SK-N-SH (cell line): Measurements from ENCODE around the gene SLC13A3. TPM values are rescaled to one million over a fixed set of nuclear protein-coding genes. Genes with fewer than 3 reads are reported as not detected.

Source experiments
- CTCF ChIA-PET: fragments of 300-600, 350-600 bp; formaldehyde crosslinking; extraction: SDS; loops from one replicate; lab custom pipeline; 2021; lab: Yijun Ruan, JAX
- POLR2A ChIA-PET: fragments of 350-600 bp; sonication (Branson Sonifier 250); formaldehyde crosslinking; extraction: SDS; loops from one replicate; lab custom pipeline; 2020; ENCODE audit warnings: antibody characterized with exemption, inconsistent platforms; lab: Yijun Ruan, JAX
- DNase-seq: peaks from one replicate; pipeline ENCODE4 v3.0.0; 2012
- H2AFZ ChIP-seq: fragments of 200-600 bp; sonication (generic); 2 replicates; pipeline ENCODE4 v1.8.1; 2016; ENCODE audit warnings: antibody characterized with exemption, mild to moderate bottlenecking, low read depth
- H3F3A ChIP-seq: fragments of 200-600 bp; sonication (generic); replicated peaks from 2 replicates; pipeline ENCODE3; 2016; ENCODE audit warnings: antibody characterized with exemption, mild to moderate bottlenecking; ENCODE audit not compliant: insufficient read depth
- H3K27ac ChIP-seq, 2 experiments: fragments of 200-500 bp in 1 of 2; fragments of 200-600 bp in 1 of 2; sonication (Bioruptor generic) in 1 of 2; sonication (generic), shearing (Covaris generic) in 1 of 2; 2 replicates each; pipeline versions ENCODE4 v1.5.1 to v1.6.1; 2014 to 2016; ENCODE audit warnings: low read depth in 2 of 2, inconsistent platforms in 1 of 2, low read length in 1 of 2, mild to moderate bottlenecking in 1 of 2, mixed read lengths in 1 of 2
- H3K27me3 ChIP-seq: fragments of 200-600 bp; sonication (generic), shearing (Covaris generic); 2 replicates; pipeline ENCODE4 v1.6.1; 2016; ENCODE audit warnings: mixed run types; ENCODE audit not compliant: insufficient read depth
- H3K36me3 ChIP-seq, 2 experiments: fragments of 200-500 bp in 1 of 2; fragments of 200-600 bp in 1 of 2; sonication (Bioruptor generic) in 1 of 2; sonication (generic) in 1 of 2; replicated peaks in 1 of 2; 2 replicates each; pipeline versions ENCODE3 to v1.5.1; 2014 to 2016; ENCODE audit warnings: low read length in 1 of 2, mild to moderate bottlenecking in 1 of 2; ENCODE audit not compliant: insufficient read depth in 2 of 2, control insufficient read depth in 1 of 2
- H3K4me1 ChIP-seq, 2 experiments: fragments of 200-500 bp in 1 of 2; fragments of 200-600 bp in 1 of 2; sonication (Bioruptor generic) in 1 of 2; sonication (generic), shearing (Covaris generic) in 1 of 2; 2 replicates each; pipeline versions ENCODE4 v1.5.1 to v1.6.1; 2014 to 2016; ENCODE audit warnings: low read depth in 1 of 2, low read length in 1 of 2, mixed run types in 1 of 2; ENCODE audit not compliant: insufficient read depth in 2 of 2, control insufficient read depth in 1 of 2
- H3K4me2 ChIP-seq: fragments of 200-600 bp; sonication (generic), shearing (Covaris generic); 2 replicates; pipeline ENCODE4 v1.6.1; 2017; ENCODE audit warnings: mixed run types
- H3K4me3 ChIP-seq, 2 experiments: fragments of 200-500 bp in 1 of 2; fragments of 200-600 bp in 1 of 2; sonication (Bioruptor generic) in 1 of 2; sonication (generic), shearing (Covaris generic) in 1 of 2; 2 replicates each; pipeline versions ENCODE4 v1.5.1 to v1.8.1; 2014 to 2016; ENCODE audit warnings: low read depth in 2 of 2, inconsistent platforms in 1 of 2, low read length in 1 of 2, mild to moderate bottlenecking in 1 of 2, mixed read lengths in 1 of 2, moderate library complexity in 1 of 2
- H3K79me2 ChIP-seq: fragments of 200-600 bp; sonication (generic); 2 replicates; pipeline ENCODE4 v1.8.1; 2017; ENCODE audit warnings: mild to moderate bottlenecking; ENCODE audit not compliant: insufficient read depth
- H3K9ac ChIP-seq: fragments of 200-600 bp; sonication (generic); 2 replicates; pipeline ENCODE4 v1.6.1; 2017; ENCODE audit warnings: mixed run types
- H3K9me2 ChIP-seq: fragments of 200-600 bp; sonication (generic); 2 replicates; pipeline ENCODE4 v1.6.1; 2017; ENCODE audit warnings: mixed run types
- H3K9me3 ChIP-seq: fragments of 200-600 bp; sonication (generic); 2 replicates; pipeline ENCODE4 v1.6.1; 2017; ENCODE audit warnings: mixed run types, mild to moderate bottlenecking, moderate library complexity
- H4K20me1 ChIP-seq: fragments of 200-600 bp; sonication (generic); 2 replicates; pipeline ENCODE4 v1.6.1; 2017; ENCODE audit warnings: mild to moderate bottlenecking, mixed run types; ENCODE audit not compliant: insufficient read depth
- CHD2 ChIP-seq: fragments of 150-350 bp; IDR thresholded peaks from 2 replicates; pipeline ENCODE4 v1.6.1; 2018; ENCODE audit warnings: low read length; ENCODE audit not compliant: partially characterized antibody
- ELF1 ChIP-seq: IDR thresholded peaks from 2 replicates; pipeline ENCODE4 v1.4.0; 2012
- EP300 ChIP-seq, 2 experiments: IDR thresholded peaks; 2 replicates each; pipeline versions ENCODE4 v1.4.0 to v1.6.1; 2012; ENCODE audit warnings: borderline replicate concordance in 1 of 2, low read depth in 1 of 2, low read length in 1 of 2
- FOSL2 ChIP-seq: IDR thresholded peaks from 2 replicates; pipeline ENCODE4 v1.4.0; 2012; ENCODE audit warnings: low read depth, mild to moderate bottlenecking, moderate library complexity, borderline replicate concordance
- JUND ChIP-seq: IDR thresholded peaks from 2 replicates; pipeline ENCODE4 v1.4.0; 2012
- MXI1 ChIP-seq: IDR thresholded peaks from 2 replicates; pipeline ENCODE4 v1.6.1; 2012; ENCODE audit warnings: mild to moderate bottlenecking, low read depth, low read length, improper control_type of control experiment
- POLR2AphosphoS5 ChIP-seq: IDR thresholded peaks from 2 replicates; pipeline ENCODE4 v1.6.1; 2012; ENCODE audit warnings: low read depth, low read length
- RAD21 ChIP-seq: IDR thresholded peaks from 2 replicates; pipeline ENCODE4 v1.6.1; 2012; ENCODE audit warnings: mild to moderate bottlenecking, low read length
- RCOR1 ChIP-seq: fragments of 150-350 bp; IDR thresholded peaks from 2 replicates; pipeline ENCODE4 v1.6.1; 2017; ENCODE audit warnings: antibody characterized with exemption, low read length
- SMC3 ChIP-seq: IDR thresholded peaks from 2 replicates; pipeline ENCODE4 v1.6.1; 2012; ENCODE audit warnings: low read depth, low read length, improper control_type of control experiment
- WGBS: methylation state at CpG from one replicate; pipeline ENCODE4 v1.1.6; 2017; ENCODE audit warnings: low lambda C conversion rate; 5-methylcytosine and 5-hydroxymethylcytosine counted together
- polyA plus RNA-seq, 3 experiments: library from polyadenylated mRNA; depleted of rRNA; stranded (reverse); fragments of >200 nt; gene quantifications; 2 replicates each; pipeline ENCODE4 v1.2.3, GENCODE V29; 2012
- TF ChIP-seq, protein P1 (sequence below): IDR thresholded peaks from 2 replicates; pipeline ENCODE4 v1.4.0; 2012; ENCODE audit warnings: low read depth, borderline replicate concordance
- TF ChIP-seq, protein P2 (sequence below): IDR thresholded peaks from 2 replicates; pipeline ENCODE4 v1.4.0; 2012; ENCODE audit warnings: low read depth
- TF ChIP-seq, protein P3 (sequence below): fragments of 150-350 bp; IDR thresholded peaks from 2 replicates; pipeline ENCODE4 v1.6.1; 2017; ENCODE audit warnings: antibody characterized with exemption, low read length, low read depth, borderline replicate concordance
- TF ChIP-seq, protein P4 (sequence below): IDR thresholded peaks from 2 replicates; pipeline ENCODE4 v1.6.1; 2012; ENCODE audit warnings: mild to moderate bottlenecking, low read depth, low read length, moderate library complexity

SLC13A3 gene
- polyA plus RNA-seq, 1 of the 3 experiments (the other 2 are of a cell fraction), result 0.10 TPM

DNA sequence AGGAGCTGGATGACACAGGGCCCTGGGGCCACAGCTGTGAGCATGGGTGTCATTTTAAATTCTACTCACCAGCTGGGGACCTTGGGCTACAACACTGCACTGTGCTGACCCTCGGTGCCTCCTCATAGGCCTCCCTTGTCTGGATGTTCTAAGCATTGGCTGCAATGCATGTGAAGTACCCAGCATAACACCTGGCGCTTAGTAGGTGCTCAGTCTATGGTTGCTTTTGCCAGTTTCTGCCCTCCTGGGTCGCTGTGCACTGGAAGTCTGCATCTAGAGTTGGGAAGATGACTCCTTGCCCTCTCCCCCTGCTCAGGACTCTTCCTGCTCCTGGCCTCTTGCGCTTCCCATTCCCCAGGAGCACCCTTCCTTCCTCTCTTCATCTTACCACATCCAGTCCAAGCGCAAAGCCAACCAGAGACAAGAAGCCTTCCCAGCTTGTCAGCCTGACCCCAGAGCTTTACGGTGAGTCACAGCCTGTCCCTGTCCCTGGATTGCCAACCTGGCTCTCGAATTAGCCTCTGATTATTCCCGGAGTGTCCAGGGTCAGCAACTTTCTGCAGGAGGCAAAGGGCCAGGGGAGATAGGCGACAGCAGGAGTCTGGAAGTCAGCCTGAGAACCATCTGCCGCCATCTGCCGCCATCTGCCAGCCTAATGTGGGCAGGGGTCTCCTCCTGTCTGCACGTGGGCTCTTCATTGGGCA is 8.8 kb downstream of the SLC13A3 start (continued):
- TF ChIP-seq, protein P1, sequence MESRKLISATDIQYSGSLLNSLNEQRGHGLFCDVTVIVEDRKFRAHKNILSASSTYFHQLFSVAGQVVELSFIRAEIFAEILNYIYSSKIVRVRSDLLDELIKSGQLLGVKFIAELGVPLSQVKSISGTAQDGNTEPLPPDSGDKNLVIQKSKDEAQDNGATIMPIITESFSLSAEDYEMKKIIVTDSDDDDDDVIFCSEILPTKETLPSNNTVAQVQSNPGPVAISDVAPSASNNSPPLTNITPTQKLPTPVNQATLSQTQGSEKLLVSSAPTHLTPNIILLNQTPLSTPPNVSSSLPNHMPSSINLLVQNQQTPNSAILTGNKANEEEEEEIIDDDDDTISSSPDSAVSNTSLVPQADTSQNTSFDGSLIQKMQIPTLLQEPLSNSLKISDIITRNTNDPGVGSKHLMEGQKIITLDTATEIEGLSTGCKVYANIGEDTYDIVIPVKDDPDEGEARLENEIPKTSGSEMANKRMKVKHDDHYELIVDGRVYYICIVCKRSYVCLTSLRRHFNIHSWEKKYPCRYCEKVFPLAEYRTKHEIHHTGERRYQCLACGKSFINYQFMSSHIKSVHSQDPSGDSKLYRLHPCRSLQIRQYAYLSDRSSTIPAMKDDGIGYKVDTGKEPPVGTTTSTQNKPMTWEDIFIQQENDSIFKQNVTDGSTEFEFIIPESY, result no peak

DNA sequence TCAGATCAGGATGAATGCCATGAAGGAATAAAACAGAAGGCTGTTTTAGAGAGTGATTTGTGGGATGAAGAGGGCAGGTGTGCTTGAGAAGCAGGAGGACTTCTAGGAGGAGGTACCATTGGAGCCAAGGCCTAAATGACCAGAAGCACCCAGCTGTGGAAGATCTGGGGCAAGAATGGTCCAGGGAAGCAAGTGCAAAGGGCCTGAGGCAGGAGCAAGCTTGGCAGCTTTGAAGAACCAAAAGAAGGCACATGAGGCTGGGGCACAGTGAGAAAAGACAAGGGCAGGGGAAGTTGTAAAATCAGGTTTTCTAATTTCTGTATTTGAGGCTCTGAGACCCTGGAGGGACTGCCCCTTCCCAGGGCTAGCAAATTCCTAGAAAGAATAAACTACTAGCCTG is 9.8 kb downstream of the SLC13A3 start:
- no peak for TF ChIP-seq CHD2
- no peak for TF ChIP-seq ELF1
- no peak for TF ChIP-seq RAD21
- no peaks in the 10 kb centered on the region for H4K20me1 ChIP-seq
- H3K27me3 ChIP-seq, result no peaks in the 10 kb centered on the region

DNA sequence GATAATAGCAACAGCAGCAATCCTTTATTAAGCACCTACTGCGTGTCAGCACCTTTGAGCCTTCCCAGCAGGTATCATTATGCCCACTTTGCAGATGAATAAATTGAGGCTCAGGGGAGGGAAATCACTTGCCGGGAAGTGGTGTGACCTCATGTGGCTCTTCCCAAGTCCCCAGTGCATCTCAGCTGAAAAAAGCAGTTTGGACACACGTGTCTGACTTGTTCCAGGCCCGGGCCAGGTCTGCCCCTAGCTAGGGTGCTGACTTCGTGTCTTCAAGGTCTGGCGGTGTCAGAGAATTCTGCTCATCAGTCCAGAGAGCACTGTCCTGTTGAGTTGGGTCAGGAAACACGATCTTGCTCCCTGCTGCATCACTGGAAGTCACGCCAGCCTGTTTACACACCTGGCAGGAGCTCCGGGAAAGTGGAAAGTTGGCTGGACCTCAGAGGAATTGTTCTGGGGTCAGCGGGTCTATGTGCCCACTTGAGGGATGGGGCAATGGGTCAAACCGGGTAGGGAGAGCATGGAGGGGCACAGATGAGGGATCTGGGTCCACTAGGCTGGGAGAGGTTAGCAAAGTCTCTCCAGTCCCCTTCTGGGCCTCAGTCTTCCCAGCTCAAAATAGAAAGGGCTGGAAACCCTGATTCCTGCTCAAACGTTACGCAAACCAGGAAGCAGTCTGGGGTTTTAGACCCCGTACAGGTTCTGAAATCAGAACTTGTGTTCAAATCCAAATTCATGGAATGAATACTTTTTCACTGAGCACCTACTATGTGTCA is 10.5 kb downstream of the SLC13A3 start:
- TF ChIP-seq RCOR1, result no peak
- TF ChIP-seq, protein P2, sequence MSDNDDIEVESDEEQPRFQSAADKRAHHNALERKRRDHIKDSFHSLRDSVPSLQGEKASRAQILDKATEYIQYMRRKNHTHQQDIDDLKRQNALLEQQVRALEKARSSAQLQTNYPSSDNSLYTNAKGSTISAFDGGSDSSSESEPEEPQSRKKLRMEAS, result no peak
- no peak for TF ChIP-seq SMC3
- no peak for TF ChIP-seq EP300 (IDR thresholded peaks at IDR 0.05; ENCODE audit: borderline replicate concordance in 1 of 2, low read depth in 1 of 2, low read length in 1 of 2)
- no peak for TF ChIP-seq MXI1
- TF ChIP-seq FOSL2, result no peak
- TF ChIP-seq, protein P3, sequence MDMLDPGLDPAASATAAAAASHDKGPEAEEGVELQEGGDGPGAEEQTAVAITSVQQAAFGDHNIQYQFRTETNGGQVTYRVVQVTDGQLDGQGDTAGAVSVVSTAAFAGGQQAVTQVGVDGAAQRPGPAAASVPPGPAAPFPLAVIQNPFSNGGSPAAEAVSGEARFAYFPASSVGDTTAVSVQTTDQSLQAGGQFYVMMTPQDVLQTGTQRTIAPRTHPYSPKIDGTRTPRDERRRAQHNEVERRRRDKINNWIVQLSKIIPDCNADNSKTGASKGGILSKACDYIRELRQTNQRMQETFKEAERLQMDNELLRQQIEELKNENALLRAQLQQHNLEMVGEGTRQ, result no peak
- TF ChIP-seq POLR2AphosphoS5, result no peak
- TF ChIP-seq, protein P4, sequence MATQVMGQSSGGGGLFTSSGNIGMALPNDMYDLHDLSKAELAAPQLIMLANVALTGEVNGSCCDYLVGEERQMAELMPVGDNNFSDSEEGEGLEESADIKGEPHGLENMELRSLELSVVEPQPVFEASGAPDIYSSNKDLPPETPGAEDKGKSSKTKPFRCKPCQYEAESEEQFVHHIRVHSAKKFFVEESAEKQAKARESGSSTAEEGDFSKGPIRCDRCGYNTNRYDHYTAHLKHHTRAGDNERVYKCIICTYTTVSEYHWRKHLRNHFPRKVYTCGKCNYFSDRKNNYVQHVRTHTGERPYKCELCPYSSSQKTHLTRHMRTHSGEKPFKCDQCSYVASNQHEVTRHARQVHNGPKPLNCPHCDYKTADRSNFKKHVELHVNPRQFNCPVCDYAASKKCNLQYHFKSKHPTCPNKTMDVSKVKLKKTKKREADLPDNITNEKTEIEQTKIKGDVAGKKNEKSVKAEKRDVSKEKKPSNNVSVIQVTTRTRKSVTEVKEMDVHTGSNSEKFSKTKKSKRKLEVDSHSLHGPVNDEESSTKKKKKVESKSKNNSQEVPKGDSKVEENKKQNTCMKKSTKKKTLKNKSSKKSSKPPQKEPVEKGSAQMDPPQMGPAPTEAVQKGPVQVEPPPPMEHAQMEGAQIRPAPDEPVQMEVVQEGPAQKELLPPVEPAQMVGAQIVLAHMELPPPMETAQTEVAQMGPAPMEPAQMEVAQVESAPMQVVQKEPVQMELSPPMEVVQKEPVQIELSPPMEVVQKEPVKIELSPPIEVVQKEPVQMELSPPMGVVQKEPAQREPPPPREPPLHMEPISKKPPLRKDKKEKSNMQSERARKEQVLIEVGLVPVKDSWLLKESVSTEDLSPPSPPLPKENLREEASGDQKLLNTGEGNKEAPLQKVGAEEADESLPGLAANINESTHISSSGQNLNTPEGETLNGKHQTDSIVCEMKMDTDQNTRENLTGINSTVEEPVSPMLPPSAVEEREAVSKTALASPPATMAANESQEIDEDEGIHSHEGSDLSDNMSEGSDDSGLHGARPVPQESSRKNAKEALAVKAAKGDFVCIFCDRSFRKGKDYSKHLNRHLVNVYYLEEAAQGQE, result no peak
- TF ChIP-seq JUND, result no peak
- Histone ChIP-seq H3K27me3 (no peaks in the 10 kb centered on the region), H3K27ac (no peak overlapping the region), H4K20me1 (no peaks in the 10 kb centered on the region), H3K4me1 (no peaks in the 10 kb centered on the region), H3K9me3 (no peaks in the 10 kb centered on the region), H3K9ac (no peak overlapping the region), H3F3A (no peaks in the 10 kb centered on the region), H3K4me2 (no peak overlapping the region), H3K4me3 (no peak overlapping the region), H3K36me3 (no peaks in the 10 kb centered on the region), H2AFZ (no peak overlapping the region), H3K79me2 (no peaks in the 10 kb centered on the region), H3K9me2 (no peaks in the 10 kb centered on the region)
- CTCF ChIA-PET, result no interaction called here
- WGBS, result 53% methylated on average over 12 of the region's 14 CpGs
- POLR2A ChIA-PET, result no interaction called here
- no peak for DNase-seq

More for the DNA sequence above, 9.8 kb downstream of the SLC13A3 start:
- no peak overlapping the region for H2AFZ ChIP-seq
- no peaks in the 10 kb centered on the region for H3K4me1 ChIP-seq
- no peak overlapping the region for H3K27ac ChIP-seq
- H3K9me3 ChIP-seq, result no peaks in the 10 kb centered on the region
- H3F3A ChIP-seq, result no peaks in the 10 kb centered on the region
- no peaks in the 10 kb centered on the region for H3K79me2 ChIP-seq
- no peaks in the 10 kb centered on the region for H3K9me2 ChIP-seq
- CTCF ChIA-PET, result no interaction called here
- H3K4me3 ChIP-seq, result no peak overlapping the region
- H3K36me3 ChIP-seq, result no peaks in the 10 kb centered on the region
- no peak overlapping the region for H3K9ac ChIP-seq
- DNase-seq, result no peak
- POLR2A ChIA-PET, result no interaction called here
- no peak overlapping the region for H3K4me2 ChIP-seq
